GM13976 (cell line): ENCODE results near the gene HNRNPA2B1.

Experiments
- DNase-seq: peaks from one replicate; pipeline ENCODE4 v3.0.0; 2012; ENCODE audit warnings: low spot score
- CTCF ChIP-seq: IDR thresholded peaks from 2 replicates; pipeline ENCODE4 v1.5.1; 2012; ENCODE audit warnings: borderline replicate concordance, mild to moderate bottlenecking; ENCODE audit not compliant: insufficient read depth; ENCODE audit errors: extremely low read depth, missing control alignments, control extremely low read depth
- in situ Hi-C: fragments of 300-500 bp; cut with MboI; formaldehyde crosslinking; loops from one replicate; pipeline ENCODE4 v1.12.0; 2022; ENCODE audit warnings: low sequenced_read_pairs, mixed read lengths, inconsistent platforms; ENCODE audit not compliant: unreplicated experiment

The HNRNPA2B1 gene

GRCh38 chr7:26227987-26228386, 27.4 kb upstream of the HNRNPA2B1 start:
- no peak for TF ChIP-seq CTCF
- in situ Hi-C loops, result no loop called here
- DNase-seq, result no peak

- no peak for DNase-seq
- no peak for TF ChIP-seq CTCF
These were observed 23.8 kb upstream of the HNRNPA2B1 start for GRCh38 chr7:26224359-26224758.

GRCh38 chr7:26216049-26216448, 15.5 kb upstream of the HNRNPA2B1 start:
- no peak for DNase-seq
- TF ChIP-seq CTCF, result no peak
- in situ Hi-C loops, result no loop called here

More at GRCh38 chr7:26224359-26224758, 23.8 kb upstream of the HNRNPA2B1 start:
- in situ Hi-C loops, result no loop called here

- DNase-seq, result no peak
- TF ChIP-seq CTCF, result no peak
- in situ Hi-C loops, result no loop called here
These were observed 13.4 kb upstream of the HNRNPA2B1 start for GRCh38 chr7:26213807-26214515.

- no peak for TF ChIP-seq CTCF
- in situ Hi-C loops, result no loop called here
- no peak for DNase-seq
These were observed 12.6 kb upstream of the HNRNPA2B1 start for GRCh38 chr7:26212921-26213718.

GRCh38 chr7:26208040-26208439, 7.5 kb upstream of the HNRNPA2B1 start:
- DNase-seq, result no peak
- no peak for TF ChIP-seq CTCF
- in situ Hi-C loops, result loop anchor here (10.0 kb wide), 1 partner anchor 157 kb away; no protein-coding TSS in a partner anchor
